WI38 (cell line): Measurements from ENCODE around the gene ZNF688.

Experiments used
- H3K4me3 ChIP-seq: 2 replicates; pipeline ENCODE4 v1.5.1; 2011; ENCODE audit warnings: low read depth, mild to moderate bottlenecking, control low read depth, low read length
- CTCF ChIP-seq: IDR thresholded peaks from 2 replicates; pipeline ENCODE4 v1.5.1; 2012; ENCODE audit warnings: low read depth, mild to moderate bottlenecking, control low read depth, low read length

ZNF688 gene

DNA sequence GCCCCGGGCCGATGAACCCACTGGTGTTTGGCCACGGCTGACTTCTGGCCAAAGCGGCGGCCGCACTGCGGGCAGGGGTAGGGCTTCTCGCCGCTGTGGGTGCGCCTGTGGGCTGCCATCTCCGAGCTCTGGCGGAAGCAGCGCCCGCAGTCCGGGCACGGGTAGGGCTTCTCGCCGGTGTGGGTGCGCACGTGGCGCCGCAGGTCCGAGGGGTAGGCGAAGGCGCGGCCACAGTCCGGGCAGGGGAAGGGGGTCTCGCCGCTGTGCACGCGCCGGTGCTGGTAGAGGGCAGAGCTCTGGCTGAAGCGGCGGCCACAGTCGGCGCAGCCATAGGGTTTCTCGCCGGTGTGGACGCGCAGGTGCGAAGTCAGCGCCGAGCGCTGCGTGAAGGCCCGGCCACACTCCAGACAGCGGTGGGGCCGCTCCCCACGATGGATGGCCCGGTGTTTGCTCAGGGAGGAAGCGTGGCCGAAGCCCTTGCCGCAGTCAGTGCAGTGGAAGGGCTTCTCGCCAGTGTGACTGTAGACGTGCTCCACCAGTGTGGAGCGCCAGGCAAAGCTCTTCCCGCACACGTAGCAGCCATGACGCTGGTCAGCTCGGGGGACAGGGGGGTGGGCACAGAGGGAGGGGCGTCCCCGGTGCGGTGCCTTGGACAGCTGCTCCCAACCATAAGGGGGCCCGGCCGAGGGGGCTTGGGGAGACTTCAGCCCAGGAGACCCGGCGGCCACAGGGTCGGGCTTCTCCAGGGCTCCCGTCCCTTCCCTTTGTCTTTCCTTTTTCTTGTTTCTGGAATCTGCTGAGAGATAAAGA is 16.0 kb downstream of the ZNF688 start:
- no peak for TF ChIP-seq CTCF
- H3K4me3 ChIP-seq: no peak overlapping the region

- TF ChIP-seq CTCF: no peak
- no peak overlapping the region for H3K4me3 ChIP-seq
Measured at GRCh38 chr16:30554557-30555314, 16.8 kb downstream of the ZNF688 start.

DNA sequence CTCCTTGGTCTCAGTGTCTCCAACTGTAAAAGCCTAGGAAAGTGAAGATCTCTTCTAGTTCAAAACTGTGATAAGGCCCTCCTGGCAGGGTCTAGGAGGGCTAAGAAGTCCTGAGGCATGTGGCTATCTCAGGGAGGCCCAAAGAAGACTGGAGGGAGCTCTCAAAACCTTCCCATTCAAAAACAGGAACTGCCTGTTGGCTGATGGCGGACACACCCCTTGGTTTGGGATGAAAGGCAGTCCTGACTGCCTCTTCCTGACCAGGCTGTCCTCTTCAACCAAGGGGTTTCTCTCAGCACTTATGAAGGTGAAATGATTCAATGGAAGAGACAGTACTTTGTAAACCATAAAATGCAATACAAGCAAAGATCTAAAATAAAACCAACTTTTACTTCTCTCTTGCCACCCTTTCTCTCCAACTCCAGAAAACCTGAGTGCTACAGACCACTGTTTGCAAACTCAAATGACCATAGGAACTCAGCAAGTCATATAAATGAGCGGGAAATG is 18.1 kb downstream of the ZNF688 start:
- H3K4me3 ChIP-seq: no peak overlapping the region
- no peak for TF ChIP-seq CTCF

DNA sequence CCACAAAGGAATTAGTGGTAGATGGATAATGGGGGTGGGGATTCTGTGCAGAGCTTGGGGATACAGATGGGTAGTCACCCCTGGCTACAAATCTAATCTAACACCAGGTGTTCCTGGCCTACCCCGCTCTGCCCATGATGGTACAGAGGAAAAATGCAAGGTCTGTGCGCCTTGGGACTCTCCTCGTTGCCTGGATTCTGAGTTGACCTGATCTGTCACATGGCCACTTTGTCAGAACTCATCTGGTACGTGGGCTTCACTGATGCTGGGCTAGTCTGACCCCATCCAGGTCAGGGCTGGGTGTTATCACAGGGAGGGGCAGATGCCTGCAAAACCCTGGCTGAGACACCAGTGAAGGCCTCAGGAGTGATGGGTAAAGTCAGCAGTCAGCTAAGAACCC is 18.6 kb downstream of the ZNF688 start:
- TF ChIP-seq CTCF: no peak
- H3K4me3 ChIP-seq: no peak overlapping the region

DNA sequence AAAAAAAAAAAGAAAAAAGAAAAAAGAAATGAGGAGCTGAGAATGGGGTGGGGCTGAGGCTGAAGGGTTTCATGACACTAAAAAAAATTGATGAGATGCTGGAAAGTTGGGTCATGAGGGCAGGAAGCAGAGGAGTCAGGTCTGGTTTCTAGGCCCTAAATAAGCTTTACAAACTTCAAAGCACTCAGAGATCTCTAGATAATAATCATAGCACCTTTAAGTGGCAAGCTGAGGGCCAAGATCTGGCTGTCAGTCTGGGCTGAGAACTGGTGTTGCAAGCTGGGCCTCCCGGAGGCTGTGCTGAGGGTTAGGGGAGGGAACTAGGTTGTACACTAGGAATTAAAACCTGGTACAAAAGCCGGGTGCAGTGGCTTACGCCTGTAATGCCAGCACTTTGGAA is 19.7 kb downstream of the ZNF688 start:
- no peak overlapping the region for H3K4me3 ChIP-seq
- no peak for TF ChIP-seq CTCF

DNA sequence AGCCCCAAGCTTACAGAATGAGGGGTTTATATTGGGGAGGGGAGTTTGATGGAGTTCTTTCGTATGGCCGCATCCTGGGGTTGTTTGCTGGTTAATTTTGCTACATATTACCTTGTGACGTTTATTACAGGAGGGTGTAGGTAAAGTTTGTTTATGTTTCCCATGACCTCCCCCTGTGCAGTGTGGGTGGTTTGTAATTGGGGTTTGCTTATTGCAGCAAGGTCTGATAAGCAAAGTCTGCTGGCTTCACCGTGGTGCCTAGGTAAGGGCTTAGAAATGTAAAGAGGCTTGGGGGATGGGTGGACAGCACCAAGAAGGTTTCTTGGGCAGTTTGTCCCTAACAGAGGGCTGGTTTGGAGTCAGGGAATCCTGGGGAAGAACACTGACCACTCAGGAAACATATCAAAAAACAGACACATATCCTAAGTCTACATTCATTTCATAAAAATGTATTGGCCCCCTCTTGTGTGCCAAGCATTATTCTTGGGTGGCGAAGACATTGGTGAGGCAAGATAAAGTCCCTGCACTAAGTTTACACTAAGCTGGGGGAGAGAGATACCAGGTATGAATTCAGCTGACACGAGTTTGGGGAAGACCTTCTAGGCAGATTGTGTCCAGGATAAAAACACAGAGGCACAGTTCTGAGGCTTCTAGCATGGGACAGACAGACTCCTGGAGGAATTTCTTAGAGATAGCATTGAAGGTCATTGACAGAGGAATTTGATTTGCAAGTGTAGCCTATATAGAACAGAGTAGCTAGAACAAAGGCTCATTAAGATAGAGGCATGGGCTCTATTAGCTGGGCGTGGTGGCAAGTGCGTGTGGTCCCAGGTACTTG is 22.9 kb downstream of the ZNF688 start:
- no peak overlapping the region for H3K4me3 ChIP-seq

More for the DNA sequence above, 22.9 kb downstream of the ZNF688 start:
- TF ChIP-seq CTCF: no peak
